Body of pancreas (tissue), 4 donors: Measurements from ENCODE around the gene TOM1L2.

Experiments
- POLR2A ChIP-seq, 3 donors: fragments of 450-650 bp; IDR thresholded peaks; one replicate each; pipeline ENCODE4 v1.6.1; 2016; ENCODE audit warnings: antibody characterized with exemption in 3 of 3, mild to moderate bottlenecking in 2 of 3
- TF ChIP-seq, protein P1 (sequence below), 7 experiments: fragments of 450-650 bp in 4 of 7; fragments of 200-600 bp in 3 of 7; sonication (generic) in 3 of 7; IDR thresholded peaks; one replicate each; pipeline ENCODE4 v1.5.1; 2016 to 2019; ENCODE audit warnings: antibody characterized with exemption in 7 of 7

DNA sequence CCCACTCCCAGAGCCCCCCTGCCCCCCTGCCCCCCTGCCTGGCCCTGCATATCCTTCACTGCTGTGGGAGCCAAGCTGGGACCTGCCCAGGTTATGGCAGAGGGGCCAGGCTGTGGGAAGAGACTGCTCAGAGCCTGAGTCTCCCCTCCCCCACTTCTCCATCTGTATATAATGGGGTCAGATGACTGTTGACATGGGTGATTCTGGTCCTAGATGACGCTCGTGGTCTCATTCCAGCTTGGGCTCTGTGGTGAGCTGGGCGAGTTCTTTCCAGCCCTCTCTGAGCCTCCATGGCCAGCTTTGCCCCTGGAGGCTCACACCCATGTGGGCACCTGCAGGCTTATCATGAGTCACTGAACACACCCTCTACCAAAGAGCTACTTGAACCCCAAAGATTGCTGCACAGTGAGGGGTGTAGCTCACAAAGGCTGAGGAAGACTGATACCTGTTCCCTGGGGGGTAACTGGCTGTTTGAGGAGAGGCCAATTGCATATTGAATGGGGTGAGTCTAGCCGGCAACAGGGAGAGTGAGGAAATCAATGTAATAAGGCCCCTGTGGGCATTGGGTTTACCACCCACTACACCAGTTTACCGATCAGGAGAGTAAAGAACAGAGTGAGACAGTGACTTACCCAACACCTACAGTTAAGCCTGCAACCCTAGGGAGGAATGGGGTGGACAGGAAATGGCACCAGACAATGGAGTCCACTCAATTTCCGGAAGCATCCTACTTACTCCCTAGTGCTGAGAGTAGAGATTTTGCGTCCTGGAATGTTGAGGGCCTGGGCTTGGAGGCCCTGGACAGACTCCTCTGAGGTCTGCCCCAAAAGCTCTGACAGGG, 131.2 kb downstream of the TOM1L2 start:
- TF ChIP-seq, protein P1, sequence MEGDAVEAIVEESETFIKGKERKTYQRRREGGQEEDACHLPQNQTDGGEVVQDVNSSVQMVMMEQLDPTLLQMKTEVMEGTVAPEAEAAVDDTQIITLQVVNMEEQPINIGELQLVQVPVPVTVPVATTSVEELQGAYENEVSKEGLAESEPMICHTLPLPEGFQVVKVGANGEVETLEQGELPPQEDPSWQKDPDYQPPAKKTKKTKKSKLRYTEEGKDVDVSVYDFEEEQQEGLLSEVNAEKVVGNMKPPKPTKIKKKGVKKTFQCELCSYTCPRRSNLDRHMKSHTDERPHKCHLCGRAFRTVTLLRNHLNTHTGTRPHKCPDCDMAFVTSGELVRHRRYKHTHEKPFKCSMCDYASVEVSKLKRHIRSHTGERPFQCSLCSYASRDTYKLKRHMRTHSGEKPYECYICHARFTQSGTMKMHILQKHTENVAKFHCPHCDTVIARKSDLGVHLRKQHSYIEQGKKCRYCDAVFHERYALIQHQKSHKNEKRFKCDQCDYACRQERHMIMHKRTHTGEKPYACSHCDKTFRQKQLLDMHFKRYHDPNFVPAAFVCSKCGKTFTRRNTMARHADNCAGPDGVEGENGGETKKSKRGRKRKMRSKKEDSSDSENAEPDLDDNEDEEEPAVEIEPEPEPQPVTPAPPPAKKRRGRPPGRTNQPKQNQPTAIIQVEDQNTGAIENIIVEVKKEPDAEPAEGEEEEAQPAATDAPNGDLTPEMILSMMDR (IDR thresholded peaks at IDR 0.05) = no peak
- TF ChIP-seq POLR2A (IDR thresholded peaks at IDR 0.05) = no peak
